CD4-positive, alpha-beta T cell treated with Interleukin-4 for 4 hours (primary cell): ENCODE measurements around the gene BHMT2.

Experiments
- DNase-seq: peaks from one replicate; pipeline ENCODE4 v3.0.0-alpha.2; 2020

BHMT2 gene

DNA sequence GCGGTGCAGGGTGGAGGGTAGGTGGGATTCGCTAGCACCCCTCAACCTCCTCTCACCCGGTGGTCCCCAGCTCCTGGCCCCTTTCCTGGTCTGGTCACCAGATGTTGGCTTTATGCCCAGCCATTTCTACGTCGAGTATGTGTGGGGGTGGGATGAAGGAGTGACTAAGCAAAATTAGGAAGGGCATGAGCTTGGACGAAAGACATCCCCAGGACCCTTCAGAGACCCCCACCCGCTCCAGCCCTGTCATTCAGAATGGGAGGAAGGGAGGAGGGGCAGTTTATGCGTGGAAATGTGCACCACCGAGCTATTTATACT lies 742 bp downstream of the BHMT2 start:
- no peak for DNase-seq

DNA sequence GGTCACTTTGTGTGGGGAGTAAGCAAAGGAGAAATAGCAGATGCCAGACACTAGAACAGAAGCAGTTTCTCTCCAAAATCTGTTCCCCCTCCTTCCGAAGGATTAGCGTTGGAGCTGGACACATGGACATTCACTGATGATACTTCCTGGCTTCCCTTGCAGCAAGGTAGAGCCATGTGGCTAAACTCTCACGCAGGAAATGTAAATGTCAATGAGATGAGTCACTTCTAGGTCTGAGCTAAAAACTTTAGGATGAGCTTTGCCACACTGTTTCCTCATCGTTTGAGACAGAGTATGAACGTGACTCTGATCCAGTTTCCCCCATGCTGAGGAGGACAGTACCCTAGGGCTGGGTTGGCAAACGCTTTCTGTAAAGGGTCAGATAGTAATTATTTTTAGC lies 5.1 kb downstream of the BHMT2 start:
- no peak for DNase-seq

DNA sequence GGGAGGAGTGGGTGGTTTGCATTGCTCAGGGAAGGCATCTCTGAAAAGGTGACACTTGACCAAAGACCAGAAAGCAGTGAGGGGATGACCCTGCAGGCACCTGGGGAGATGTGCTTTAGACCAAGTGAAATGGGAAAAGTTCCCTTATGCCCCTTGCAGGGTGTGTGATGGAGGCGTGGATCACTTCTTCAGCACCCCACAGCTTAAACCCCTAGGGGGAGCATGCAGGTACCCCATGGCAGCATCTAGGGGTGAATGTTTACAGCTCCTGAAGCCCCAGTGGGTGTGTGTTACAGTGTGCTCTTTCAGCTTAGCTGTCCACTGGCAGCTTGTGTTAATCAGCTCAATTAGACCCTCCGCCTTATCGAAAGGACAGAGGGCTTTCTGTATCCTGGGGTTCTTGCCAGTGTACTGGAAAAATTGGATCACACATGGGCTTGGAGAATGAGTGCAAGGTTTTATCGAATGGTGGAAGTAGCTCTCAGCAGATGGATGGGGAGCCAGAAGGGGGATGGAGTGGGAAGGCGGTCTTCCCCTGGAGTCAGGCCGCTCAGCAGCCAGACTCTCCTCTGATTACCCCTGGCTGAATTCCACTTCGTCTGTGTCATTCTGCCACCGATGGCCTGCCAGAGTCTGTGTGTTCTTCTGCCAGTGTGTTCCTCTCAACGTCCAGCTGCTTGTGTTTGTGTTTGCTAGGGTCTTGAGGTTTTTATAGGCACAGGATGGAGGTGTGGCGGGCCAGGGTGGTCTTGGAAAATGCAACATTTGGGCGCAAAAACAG lies 6.3 kb downstream of the BHMT2 start:
- no peak for DNase-seq

DNA sequence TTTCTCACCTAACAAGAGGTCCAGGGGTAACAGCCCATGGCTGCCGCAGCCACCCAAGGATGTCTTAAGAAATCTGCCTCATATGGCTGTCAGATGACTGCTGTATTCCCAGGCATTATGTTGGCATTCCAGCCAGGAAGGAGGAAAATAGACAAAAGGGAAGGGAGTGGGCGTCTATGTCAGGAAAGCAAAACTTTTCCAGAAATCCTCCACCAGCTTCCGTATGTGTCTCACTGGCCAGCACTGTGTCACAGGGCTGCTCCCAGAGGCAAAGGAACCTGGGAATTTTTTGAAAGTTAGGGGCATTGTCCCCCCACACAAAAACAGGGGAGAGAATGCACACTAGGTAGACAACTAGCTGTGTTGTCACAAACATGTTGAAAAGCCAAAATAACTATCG lies 7.3 kb downstream of the BHMT2 start:
- DNase-seq: no peak

DNA sequence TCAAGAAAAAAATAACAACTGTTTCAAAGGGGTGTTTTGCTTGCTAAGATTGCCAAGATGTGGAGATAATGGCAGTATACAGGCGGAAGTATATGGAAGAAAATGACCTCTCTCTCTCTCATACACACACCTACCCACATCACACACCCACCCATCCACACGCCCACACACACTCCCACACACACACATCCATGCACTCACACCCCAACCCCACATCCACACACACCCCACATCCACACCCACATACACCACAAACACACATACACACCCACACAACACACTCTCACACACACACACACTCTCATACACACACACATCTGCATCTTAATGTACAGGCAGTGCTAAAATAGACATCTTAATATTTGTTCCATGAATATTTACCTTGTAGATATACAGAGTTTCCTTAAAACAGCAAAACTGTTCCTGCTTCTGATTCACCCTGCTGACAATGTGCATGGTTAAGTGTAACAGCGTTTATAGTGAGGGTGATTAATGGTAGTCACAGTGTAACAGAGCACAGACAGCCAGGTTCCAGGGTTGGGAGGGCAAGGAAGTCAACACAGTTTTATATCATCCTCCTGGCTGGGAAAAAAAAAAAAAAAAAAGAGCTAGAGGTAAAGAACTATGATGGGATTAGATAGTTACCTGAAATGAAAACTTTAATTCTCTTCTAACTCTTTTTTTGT lies 8.3 kb downstream of the BHMT2 start:
- no peak for DNase-seq

DNA sequence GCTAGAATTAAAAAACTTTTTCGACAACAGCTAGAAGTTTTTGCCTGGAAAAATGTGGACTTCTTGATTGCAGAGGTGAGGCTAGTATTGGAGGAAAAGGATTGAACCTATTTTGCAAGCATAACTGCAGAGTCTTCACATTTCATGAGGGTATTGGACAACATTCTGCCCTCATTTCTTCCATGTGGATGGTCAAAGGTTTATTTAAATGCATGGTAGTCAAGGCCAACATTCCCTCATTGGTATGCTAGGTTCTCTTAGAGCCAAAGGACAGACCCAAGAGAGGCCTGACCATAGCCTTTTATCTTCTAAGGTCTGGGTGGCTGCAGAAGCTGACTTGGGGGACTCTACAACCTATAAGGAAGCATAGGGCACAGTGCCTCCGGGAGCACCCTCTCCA lies 11.2 kb downstream of the BHMT2 start:
- DNase-seq: no peak

DNA sequence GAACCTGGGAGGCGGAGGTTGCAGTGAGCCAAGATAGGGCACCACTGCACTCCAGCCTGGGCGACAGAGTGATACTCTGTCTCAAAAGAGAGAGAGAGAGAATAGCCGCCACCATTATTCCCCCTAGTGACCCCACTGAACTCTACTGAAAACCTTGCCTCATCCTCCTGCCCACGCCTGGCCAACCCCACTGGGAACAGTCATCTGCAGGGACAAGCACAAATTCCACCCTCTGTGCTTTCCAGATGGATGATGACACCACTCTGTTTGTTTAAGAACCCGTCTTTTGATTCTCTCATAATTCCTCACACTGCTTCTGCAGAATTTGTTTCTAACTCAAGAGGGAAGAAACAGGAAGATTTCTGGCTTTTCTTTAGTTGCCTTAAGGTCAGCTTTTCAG lies 12.2 kb downstream of the BHMT2 start:
- no peak for DNase-seq

DNA sequence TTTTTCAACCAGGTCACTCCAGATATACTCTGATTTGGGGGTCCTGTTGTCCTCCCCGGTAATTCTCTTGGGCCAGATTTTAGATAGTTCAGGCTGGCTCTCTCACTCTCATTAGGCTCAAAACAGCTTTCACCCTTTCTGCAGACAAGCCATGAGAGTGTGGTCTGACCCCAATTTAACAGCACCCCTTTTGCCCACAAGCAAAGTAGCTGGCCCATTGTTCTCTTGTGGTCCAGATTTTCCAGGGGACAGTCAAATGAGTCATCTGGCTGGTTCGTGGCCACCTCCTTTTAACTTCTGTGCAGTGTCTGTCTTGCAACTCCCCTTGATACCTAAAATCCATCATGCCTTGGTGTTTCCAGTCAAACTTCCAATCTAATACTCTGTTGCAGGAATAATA lies 16.5 kb downstream of the BHMT2 start:
- DNase-seq: no peak

DNA sequence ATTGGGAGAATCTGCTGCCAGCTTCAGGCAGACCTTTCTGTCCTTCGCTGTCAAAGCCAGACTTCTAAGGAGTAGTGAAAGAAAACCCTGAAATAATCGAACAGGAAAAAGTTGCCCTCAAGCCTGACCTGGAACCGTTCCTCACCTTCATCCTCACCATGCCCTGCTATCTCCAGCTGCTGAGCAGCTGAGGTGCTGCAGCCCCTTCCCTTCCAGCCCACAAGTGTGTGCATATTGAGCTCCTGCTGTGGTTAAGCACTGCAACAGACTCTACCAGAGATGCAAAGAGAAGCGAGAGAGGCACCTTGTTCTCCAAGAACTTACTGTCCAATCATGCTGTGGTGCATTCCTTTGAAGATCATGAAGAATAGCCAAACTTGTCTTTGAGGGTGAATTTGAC lies 18.9 kb downstream of the BHMT2 start:
- DNase-seq: no peak

DNA sequence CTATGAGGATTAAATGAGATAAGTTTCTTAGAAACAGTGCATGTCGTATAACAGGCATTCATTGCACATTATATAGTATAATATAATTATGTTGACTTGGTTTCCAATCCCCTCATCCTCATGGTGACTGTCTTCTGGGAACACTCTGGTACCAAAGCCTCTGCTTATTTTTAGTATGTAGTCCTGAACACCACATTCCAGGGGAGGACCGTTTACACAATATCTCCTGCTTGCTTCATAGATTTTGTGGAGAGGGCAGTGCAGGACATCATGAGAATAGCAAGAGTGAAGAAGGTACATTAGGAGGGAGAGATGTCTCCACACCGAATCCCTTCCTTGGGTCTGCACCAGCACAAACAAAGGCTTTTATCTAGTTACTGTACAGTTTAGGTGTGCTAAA lies 21.5 kb downstream of the BHMT2 start:
- no peak for DNase-seq

DNA sequence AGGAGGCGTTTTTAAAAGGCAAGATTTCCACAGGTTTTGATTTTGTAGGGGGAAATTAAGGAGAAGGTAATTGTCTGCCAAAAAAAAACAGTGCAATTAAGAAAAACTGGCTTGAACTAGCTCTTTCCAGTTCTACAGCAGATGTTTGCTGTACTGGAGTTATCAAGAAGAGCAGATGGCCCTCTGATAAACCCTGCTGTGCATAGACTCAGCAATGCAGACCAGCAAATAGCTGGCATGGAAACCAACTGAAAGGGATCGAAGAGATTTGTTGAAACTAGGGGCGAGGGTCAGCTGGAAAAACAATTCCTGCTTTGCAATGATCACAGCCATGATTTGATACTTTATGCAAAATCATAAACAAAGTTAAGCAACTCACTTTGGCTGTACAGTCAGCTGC lies 24.2 kb downstream of the BHMT2 start:
- no peak for DNase-seq

DNA sequence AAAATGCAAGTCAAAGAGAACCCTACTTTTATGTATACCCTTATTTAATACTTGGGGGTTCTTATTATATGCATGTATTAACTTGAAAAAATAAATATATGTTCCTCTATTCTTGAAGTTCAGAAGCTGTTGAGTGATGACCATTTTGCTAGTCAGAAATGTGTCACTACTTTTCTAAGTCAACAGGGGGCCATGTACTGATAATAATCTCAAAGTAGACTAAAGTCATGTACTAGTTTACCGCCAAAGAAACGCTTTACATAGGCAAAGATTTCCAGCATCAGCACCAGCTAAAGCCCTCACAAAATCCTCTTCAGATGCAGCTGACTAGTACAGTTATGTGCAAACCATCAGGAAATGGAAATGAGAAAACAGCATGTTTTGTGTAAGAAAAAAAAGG lies 36.3 kb downstream of the BHMT2 start:
- DNase-seq: no peak

DNA sequence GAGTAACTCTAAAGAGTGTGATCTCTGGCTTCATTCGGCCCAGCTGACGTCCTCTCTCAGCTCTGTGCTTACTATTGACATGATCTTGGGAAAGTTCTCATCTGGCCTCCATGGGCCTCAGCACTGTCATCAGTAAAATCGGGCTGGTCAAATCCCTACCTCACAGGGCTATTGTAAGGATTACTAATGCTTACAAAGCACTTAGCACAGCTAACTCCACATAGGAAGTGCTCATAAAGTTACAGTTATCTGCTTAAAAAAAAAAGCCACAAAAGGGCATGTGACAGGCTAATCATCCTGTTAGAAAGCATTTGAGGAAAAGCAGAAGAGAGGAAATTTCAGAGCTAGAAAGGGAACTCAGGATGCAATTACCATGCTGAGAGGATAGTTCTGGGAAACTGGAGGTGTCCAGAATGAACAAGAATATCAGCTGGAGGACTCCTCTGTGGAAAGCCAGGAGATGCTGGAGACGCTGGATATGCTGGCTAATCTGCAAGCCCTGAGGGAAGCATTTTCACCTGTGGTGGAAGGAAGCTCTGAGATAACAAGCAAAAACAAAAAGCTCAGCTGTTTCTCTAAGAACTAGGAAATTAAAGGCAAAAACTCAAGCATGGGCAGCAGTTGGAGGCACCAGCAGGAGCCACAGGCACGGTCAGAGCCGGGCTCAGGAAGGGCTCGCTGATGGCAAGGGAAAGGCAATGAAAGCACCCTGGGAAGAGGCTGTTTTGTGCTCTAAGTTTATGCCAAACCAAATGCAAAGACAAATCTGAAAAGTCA lies 37.6 kb downstream of the BHMT2 start:
- DNase-seq: no peak

DNA sequence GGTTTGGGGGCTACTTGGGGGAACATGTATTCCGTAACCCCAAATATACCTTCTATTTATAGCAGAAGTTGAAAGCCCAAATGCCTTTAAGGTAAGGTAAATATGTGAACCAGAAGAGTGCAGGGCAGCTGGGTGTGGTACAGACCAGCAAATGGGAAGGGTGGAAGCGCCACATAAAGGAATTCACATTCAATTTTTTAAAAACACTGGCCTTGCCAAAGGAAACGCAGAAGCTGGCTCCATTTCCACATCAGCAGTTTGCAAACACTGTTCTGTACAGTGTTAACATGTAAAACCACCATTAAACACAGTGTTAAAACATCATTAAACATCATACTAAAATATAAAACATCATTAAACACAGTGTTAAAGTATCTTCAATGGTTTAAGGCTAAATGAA lies 38.5 kb downstream of the BHMT2 start:
- no peak for DNase-seq

DNA sequence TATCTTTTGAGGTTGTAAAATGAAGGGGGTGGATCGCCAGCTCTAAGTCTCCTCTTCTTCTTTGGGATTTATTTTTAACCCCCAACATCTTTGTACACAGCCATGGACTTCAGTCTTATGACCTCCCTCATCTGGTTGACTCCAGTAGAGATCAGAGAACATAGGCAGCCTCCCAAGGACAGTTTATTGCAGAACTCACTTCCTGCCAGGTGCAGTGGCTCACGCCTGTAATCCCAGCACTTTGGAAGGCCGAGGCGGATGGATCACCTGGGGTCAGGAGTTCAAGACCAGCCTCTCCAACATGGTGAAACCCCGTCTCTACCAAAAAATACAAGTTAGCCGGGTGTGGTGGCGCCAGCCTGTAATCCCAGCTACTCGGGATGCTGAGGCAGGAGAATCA lies 39.2 kb downstream of the BHMT2 start:
- no peak for DNase-seq

DNA sequence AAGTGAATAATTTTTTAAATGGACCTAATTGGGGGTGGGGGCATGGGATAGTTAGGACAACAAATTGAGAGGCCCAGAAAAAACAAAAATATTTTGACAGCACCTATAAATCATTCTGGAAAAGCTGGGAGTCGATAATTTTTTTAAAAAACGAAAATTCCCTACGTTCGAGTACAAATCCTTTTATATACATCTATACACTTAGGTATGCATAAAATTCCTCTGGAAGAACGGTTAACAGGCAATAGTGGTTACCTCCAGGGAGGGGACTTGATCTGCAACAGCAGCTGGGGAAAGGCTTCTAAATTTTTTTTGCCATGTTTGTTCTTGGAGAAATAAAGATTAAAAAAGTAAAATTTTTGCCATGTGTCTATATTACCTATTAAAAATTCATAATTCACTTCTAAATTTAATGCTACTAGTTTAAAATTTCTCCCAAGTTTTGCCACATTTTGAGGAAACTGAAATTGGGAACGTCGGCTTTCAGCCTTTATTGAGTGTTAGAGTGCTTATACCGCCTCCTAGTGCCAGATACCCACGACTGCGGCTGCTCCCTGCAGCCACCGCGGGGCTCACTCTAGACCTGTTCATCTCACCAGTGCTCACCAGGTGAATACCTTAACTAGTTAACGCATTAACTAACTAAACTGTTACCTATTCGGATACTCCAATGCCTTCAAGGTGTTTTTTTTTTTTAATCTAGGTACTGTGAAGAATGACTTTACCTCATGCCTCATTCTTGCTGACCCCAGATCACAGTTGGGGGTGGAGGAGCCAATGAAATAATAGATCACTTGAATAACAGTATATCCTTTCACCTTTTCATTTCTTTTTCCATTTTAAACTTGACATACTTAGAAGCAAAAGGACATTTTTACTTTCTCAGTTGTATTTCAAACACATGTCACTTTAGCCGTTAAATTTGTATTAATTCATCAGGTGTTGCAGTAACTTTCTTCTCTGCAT lies 40.2 kb downstream of the BHMT2 start:
- peak; percentile 14 for DNase-seq

DNA sequence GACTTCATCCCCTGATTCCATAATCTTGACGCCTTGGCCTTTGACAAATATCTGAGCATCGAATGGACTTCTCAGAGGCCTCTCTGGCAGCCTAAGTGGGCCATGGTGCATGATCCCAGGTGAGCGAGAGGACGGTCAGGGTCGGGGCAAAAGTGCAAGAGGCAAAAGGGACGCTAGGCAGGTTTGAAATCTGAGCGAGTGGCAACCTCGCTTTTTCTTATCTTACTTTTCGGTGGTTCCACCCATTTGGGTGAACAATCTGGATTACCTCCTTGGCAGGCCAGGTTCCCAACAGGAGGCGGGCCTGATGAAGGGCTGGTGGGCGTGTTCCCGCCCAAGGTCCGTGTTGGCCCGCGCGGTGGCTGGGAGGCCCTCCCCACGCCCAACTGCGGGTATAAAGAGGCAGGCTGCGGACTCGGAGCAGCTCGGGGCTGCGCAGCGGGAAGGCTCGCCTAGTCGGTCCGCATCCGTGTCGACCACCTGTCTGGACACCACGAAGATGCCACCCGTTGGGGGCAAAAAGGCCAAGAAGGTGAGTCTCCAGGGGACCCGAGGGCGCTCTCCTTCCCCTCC lies 41.9 kb downstream of the BHMT2 start, which contains the start of gene BHMT:
Gene BHMT (plus strand): TSS at position 423 of the 573 bp plus-strand sequence. CDS start 77 bp downstream, at position 500.
- DNase-seq: no peak

DNA sequence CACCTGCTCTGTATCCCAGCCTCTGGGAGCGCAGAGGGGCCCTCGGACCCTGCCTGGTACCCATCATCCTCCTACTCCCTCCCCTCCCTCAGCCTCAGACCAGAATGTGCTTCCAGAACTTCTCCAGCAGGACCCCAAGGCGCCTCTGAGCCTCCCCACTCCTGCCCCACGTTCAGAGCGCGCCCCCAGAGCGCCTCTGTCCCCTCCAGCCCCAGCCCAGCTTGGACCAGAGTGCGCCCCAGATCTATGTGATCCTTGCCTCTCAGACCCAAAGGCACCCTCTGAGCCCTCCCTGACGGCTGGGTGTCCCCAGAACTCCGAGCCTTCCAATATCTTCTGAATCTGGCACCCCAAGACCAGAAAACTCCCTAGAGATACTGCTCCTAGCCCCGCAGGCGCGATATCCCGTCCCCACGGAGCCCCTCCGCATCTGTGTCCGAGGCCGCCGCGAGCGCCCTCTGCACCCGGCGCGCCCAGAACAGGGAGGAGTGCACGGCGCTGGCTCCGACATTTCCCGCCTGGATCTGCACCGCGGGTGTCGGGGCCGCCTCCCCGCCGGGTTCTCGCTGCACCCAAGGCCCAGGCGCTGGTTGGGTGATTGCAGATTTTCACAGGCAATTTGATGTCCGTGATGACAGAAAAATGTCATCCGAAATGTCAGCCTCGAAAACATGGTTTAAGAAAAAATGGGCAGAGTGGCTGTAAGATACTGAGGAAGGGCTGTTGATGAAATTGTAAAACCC lies 42.6 kb downstream of the BHMT2 start:
- no peak for DNase-seq

DNA sequence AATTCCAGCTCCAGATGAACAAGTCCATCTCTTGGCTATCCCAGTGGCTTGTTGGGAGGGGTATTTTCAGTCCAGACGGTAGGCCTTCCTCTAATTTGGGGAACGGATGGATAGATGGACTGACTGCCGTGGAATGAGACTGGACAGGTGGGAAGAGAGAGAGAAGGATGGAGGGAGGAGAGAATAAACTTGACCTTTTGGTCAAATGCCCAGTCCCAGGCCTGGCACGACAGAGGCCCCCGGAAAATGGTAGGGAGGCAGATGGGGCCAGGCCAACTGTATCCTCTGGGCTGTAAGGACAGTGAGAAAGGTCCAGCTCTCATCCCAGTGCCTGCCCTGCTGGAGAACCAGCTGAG lies 43.1 kb downstream of the BHMT2 start:
- DNase-seq: no peak

DNA sequence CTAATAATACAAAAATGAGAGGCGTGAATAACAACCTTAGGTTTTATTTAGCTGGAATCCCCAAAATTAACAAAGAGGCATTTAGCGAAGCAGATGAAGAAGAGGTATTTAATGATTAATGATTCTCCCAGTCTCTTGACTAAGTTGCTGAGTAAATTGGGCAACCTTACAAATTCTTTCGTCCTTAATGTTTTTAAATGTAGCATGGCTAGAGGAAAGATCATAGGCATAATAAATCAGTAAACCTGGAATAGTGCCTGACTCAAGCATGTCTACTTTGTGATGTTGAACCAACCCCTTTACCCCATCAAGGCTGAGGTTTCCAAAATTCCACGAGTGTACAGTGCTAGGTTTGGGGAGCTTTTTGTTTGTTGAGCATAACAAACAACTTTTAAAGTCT lies 49.9 kb downstream of the BHMT2 start:
- no peak for DNase-seq

DNA sequence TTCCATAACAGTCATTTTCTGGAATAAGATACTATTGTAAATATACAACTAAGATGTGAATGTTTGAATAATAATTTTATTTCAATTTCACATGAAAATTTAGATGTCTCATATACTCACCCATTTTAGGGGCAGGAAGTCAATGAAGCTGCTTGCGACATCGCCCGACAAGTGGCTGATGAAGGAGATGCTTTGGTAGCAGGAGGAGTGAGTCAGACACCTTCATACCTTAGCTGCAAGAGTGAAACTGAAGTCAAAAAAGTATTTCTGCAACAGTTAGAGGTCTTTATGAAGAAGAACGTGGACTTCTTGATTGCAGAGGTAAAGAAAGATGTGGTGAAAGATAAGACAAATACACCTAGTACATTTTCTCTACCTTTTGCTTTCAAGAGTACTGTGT lies 50.7 kb downstream of the BHMT2 start:
- no peak for DNase-seq

DNA sequence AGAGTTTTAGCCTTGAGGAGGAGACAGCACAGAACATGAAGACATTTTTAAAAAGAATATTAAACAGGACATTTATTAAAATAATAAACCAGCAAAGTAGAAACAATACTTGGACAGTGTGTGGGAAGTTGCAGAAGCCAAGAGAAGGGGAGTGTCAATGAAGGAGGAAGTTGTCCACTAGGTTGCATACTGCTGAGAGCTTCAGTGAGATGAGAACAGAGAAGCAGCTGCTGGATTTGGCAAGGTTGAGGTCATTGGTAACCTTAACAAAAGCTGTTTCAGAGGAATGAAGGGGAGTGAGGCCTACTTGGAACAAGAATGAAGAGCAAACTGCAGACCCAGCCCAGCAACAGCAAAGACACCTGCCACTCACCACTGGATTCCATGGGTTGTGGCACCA lies 53.4 kb downstream of the BHMT2 start:
- no peak for DNase-seq
